Vagina (tissue), 2 donors: ENCODE data around the gene FBXW2. TPM values are rescaled to one million over a fixed set of nuclear protein-coding genes. Genes with fewer than 3 reads are reported as not detected.

ENCODE experiments used
- DNase-seq, 2 donors: peaks; one replicate each; pipeline ENCODE4 v3.0.0-alpha.2; 2017; ENCODE audit errors: extremely low spot score in 2 of 2
- H3K27ac ChIP-seq: fragments of 200-600 bp; sonication (generic); one replicate; pipeline ENCODE4 v1.5.1; 2019
- H3K27me3 ChIP-seq: fragments of 200-600 bp; sonication (generic); one replicate; pipeline ENCODE4 v1.5.1; 2019
- H3K36me3 ChIP-seq, 2 donors: fragments of 200-600 bp; sonication (generic); one replicate each; pipeline ENCODE4 v1.5.1; 2017 to 2019
- H3K4me1 ChIP-seq: fragments of 200-600 bp; sonication (generic); one replicate; pipeline ENCODE4 v1.5.1; 2019
- H3K4me3 ChIP-seq, 2 donors: fragments of 200-600 bp; sonication (generic); 1 replicate in 1 of 2; 2 replicates in 1 of 2; pipeline ENCODE4 v1.5.1; 2016 to 2019
- H3K9me3 ChIP-seq: fragments of 200-600 bp; sonication (generic); one replicate; pipeline ENCODE4 v1.5.1; 2019
- POLR2A ChIP-seq, 2 donors: fragments of 450-650 bp; IDR thresholded peaks; one replicate each; pipeline ENCODE4 v1.6.1; 2017; ENCODE audit warnings: antibody characterized with exemption in 2 of 2, mild to moderate bottlenecking in 2 of 2, moderate library complexity in 2 of 2
- POLR2AphosphoS5 ChIP-seq, 2 donors: sonication (generic); formaldehyde crosslinking; IDR thresholded peaks; one replicate each; pipeline ENCODE4 v1.9.0; 2017; ENCODE audit warnings: antibody characterized with exemption in 2 of 2, mild to moderate bottlenecking in 2 of 2, low read depth in 1 of 2; ENCODE audit not compliant: insufficient read depth in 1 of 2
- intact Hi-C: fragments of 100-400 bp; cut with DNase I; formaldehyde crosslinking; loops from one replicate; pipeline ENCODE4 v1.15.1; 2023
- total RNA-seq: library from RNA; depleted of rRNA; stranded (reverse); fragments of >200 nt; gene quantifications from one replicate; pipeline ENCODE4 v1.2.3, GENCODE V29; 2016
- TF ChIP-seq, protein P1 (sequence below), 3 experiments: fragments of 450-650 bp in 2 of 3; fragments of 200-600 bp in 1 of 3; sonication (generic) in 1 of 3; IDR thresholded peaks; one replicate each; pipeline ENCODE4 v1.5.1; 2017 to 2019; ENCODE audit warnings: antibody characterized with exemption in 3 of 3, mild to moderate bottlenecking in 2 of 3, moderate library complexity in 2 of 3

FBXW2 gene
- total RNA-seq, 1 donor from 2014 or later, result 33.1 TPM

DNA sequence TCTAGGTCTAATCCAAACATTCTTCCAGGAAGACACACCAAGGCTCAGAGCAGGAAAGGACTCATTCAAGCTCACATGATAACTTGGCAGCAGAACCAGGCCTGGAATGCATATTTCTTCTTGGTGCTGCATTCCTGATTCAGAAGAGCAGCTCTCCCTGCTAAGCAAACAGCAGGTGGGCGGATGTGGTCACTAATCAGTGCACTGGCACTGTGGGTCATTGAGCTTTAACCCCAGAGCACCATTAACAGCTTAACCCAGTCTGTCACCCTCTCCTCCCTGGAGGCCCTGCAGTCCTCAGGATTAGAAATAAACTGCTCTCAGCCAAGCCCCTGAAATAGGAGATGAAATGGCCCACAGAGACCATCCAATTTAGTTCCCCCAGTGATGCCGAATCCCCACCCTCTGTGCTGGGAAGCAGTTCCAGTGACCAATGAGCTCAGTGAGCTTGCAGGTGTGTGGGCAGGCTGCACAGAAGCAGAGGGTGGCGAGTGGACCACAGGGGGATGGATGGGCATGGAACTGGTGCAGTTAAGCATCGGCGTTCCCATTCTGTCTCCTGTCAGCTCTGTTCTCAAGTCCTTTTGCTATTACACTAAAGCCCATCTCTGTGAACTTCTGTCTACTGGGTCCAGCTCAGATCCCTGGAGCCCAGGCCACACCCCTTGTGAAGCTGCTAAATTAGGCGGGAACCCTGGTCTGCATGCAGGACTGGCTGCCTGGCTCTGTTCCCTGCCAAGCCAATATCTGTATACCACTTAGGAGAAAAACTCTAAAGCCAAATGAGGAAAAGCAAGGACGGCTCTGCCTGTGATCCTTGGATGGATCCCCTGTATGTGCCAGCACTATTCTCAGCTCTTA is 62.3 kb downstream of the FBXW2 start:
- Histone ChIP-seq H3K9me3 (no peaks in the 10 kb centered on the region), H3K4me1 (no peaks in the 10 kb centered on the region), H3K27ac (no peak overlapping the region), H3K36me3 (no peaks in the 10 kb centered on the region), H3K4me3 (no peak overlapping the region), H3K27me3 (no peaks in the 10 kb centered on the region)
- TF ChIP-seq POLR2AphosphoS5 (IDR thresholded peaks at IDR 0.05; ENCODE audit: insufficient read depth in 1 of 2, low read depth in 1 of 2), result no peak
- TF ChIP-seq, protein P1, sequence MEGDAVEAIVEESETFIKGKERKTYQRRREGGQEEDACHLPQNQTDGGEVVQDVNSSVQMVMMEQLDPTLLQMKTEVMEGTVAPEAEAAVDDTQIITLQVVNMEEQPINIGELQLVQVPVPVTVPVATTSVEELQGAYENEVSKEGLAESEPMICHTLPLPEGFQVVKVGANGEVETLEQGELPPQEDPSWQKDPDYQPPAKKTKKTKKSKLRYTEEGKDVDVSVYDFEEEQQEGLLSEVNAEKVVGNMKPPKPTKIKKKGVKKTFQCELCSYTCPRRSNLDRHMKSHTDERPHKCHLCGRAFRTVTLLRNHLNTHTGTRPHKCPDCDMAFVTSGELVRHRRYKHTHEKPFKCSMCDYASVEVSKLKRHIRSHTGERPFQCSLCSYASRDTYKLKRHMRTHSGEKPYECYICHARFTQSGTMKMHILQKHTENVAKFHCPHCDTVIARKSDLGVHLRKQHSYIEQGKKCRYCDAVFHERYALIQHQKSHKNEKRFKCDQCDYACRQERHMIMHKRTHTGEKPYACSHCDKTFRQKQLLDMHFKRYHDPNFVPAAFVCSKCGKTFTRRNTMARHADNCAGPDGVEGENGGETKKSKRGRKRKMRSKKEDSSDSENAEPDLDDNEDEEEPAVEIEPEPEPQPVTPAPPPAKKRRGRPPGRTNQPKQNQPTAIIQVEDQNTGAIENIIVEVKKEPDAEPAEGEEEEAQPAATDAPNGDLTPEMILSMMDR (IDR thresholded peaks at IDR 0.05), result no peak
- intact Hi-C loops, result no loop called here
- no peak for DNase-seq

DNA sequence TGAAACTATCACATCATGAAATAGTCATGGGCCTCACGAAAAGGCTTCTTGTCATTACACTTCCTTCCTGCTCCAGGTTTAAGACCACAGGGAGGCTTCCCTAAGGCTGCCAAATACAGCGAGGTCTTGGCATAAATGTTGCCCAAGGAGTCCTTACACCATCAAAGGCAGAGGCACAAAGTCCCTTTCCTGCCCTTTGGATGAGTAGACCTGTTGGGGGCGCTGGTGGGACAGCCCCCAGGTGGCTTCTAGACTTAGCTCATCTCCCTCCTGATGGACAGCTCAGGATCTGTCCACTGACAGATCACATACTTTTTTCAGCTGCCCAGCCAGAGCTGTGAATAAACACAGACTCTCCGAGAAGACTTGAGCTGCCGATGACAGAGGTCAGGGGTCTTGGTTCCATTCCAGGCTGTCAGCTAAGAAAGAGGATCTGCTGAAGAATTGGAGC is 63.4 kb downstream of the FBXW2 start:
- no peaks in the 10 kb centered on the region for H3K4me1 ChIP-seq
- H3K27me3 ChIP-seq, result no peaks in the 10 kb centered on the region
- no peaks in the 10 kb centered on the region for H3K9me3 ChIP-seq
- TF ChIP-seq POLR2A (IDR thresholded peaks at IDR 0.05), result no peak
- TF ChIP-seq, protein P1 (IDR thresholded peaks at IDR 0.05), result no peak
- TF ChIP-seq POLR2AphosphoS5 (IDR thresholded peaks at IDR 0.05; ENCODE audit: insufficient read depth in 1 of 2, low read depth in 1 of 2), result no peak
- intact Hi-C loops, result no loop called here
- no peaks in the 10 kb centered on the region for H3K36me3 ChIP-seq
- no peak overlapping the region for H3K27ac ChIP-seq
- no peak for DNase-seq
- no peak overlapping the region for H3K4me3 ChIP-seq

DNA sequence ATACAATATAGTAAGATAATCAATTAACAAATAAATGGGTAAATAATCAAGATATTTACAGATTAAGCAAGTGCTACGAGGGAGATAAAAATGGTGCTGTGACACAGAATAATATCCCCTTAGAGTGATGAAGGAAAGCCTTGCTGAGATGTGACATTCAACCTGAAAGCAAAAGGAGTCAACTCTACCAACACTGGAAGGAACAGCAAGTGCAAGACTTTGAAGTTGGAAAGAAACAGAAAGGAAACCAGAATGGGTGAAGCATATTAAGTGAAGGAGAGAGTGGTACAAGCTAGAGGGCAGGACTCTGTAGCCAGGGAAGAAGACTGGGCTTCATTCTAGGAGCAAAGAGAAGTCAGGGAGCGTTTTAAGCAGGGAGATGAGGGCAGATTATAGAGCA is 66.7 kb downstream of the FBXW2 start:
- Histone ChIP-seq H3K27ac (no peak overlapping the region), H3K4me1 (no peaks in the 10 kb centered on the region), H3K4me3 (no peak overlapping the region), H3K9me3 (no peaks in the 10 kb centered on the region), H3K27me3 (no peaks in the 10 kb centered on the region), H3K36me3 (no peaks in the 10 kb centered on the region)
- TF ChIP-seq POLR2A (IDR thresholded peaks at IDR 0.05) (no peak), POLR2AphosphoS5 (IDR thresholded peaks at IDR 0.05; ENCODE audit: insufficient read depth in 1 of 2, low read depth in 1 of 2) (no peak)
- TF ChIP-seq, protein P1 (IDR thresholded peaks at IDR 0.05), result no peak
- intact Hi-C loops, result no loop called here
- no peak for DNase-seq

DNA sequence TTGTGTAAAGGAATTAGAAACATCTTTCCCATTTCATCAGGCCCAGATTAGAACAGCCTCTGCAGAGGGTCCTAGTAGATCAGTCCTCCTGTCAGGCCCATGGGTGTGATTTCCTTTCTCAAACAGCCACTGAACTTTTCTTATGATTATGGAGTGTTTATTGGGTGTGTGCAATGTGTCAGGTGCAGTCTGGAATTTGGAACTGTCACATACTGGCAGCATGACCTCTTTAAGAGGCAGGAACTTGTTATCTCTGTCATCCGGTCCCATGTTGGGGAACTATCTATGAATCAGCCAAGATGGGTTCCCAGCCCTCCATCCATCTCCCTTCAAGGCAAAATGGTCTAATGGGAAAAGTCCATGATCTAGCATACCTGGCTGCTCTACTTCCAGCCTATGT is 67.3 kb downstream of the FBXW2 start:
- Histone ChIP-seq H3K36me3 (no peaks in the 10 kb centered on the region), H3K4me3 (no peak overlapping the region), H3K4me1 (no peaks in the 10 kb centered on the region), H3K9me3 (no peaks in the 10 kb centered on the region), H3K27me3 (no peaks in the 10 kb centered on the region), H3K27ac (no peak overlapping the region)
- TF ChIP-seq, protein P1 (IDR thresholded peaks at IDR 0.05), result no peak
- TF ChIP-seq POLR2A (IDR thresholded peaks at IDR 0.05), result no peak
- no peak for DNase-seq
- intact Hi-C loops, result no loop called here

DNA sequence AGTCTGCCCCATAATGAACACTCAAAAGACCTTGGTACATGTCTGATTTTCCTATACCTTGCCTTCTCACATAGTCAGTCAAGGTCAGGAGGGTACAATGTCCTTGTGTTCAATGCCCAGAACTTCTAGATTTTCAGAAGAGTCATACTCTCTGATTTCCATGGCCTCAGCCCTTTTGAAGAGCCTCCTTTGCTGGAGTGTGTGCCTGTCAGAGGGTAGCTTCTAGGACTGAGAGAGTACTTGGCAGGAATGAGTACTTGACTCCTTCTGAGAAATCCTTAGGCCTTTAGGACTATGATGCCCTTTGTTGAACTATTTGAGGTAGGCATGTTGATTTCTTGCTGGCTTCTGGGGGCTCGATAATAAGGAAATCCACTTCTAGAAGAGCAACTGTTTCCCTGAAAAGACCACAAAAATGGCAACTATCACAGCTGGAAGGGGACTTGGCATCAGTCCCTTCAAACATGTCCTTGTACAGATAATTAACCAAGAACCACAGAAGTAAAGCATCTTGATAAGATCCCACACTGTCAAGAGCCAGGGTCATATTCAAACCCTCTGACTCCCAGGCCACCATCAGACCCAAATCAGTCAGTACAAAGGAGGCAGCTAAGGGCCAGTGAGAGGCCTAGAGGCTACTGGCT is 68.3 kb downstream of the FBXW2 start:
- Histone ChIP-seq H3K4me3 (no peak overlapping the region), H3K4me1 (no peaks in the 10 kb centered on the region), H3K27ac (no peak overlapping the region), H3K36me3 (no peaks in the 10 kb centered on the region), H3K27me3 (no peaks in the 10 kb centered on the region), H3K9me3 (no peaks in the 10 kb centered on the region)
- TF ChIP-seq POLR2A (IDR thresholded peaks at IDR 0.05), result no peak
- intact Hi-C loops, result no loop called here
- DNase-seq, result no peak
